Muscle layer of duodenum (tissue), 2 donors: ENCODE data around the gene TSPAN5.

Experiments used
- H3K27ac ChIP-seq: one replicate; pipeline ENCODE4 v1.7.0; 2013; ENCODE audit warnings: mild to moderate bottlenecking, low read length
- H3K27me3 ChIP-seq: one replicate; pipeline ENCODE4 v1.7.0; 2013; ENCODE audit warnings: low read depth, mild to moderate bottlenecking, control low read depth, low read length
- H3K36me3 ChIP-seq, 2 donors: one replicate each; pipeline ENCODE4 v1.7.0; 2013; ENCODE audit warnings: low read length in 2 of 2, control low read depth in 1 of 2, mild to moderate bottlenecking in 1 of 2; ENCODE audit not compliant: insufficient read depth in 2 of 2, control insufficient read depth in 1 of 2
- H3K4me1 ChIP-seq, 2 donors: one replicate each; pipeline ENCODE4 v1.7.0; 2013; ENCODE audit warnings: low read length in 2 of 2, mild to moderate bottlenecking in 2 of 2, control low read depth in 1 of 2, moderate library complexity in 1 of 2; ENCODE audit not compliant: insufficient read depth in 2 of 2, control insufficient read depth in 1 of 2
- H3K4me3 ChIP-seq, 2 donors: one replicate each; pipeline ENCODE4 v1.7.0; 2013; ENCODE audit warnings: low read length in 2 of 2, low read depth in 1 of 2, mild to moderate bottlenecking in 1 of 2
- H3K9me3 ChIP-seq, 2 donors: one replicate each; pipeline ENCODE4 v1.7.0; 2013; ENCODE audit warnings: low read length in 2 of 2, control low read depth in 1 of 2, mild to moderate bottlenecking in 1 of 2; ENCODE audit not compliant: control insufficient read depth in 1 of 2
- donor health status: healthy.

Gene TSPAN5

GRCh38 chr4:98671131-98671530 lies 12.7 kb upstream of the TSPAN5 start:
- Histone ChIP-seq H3K36me3 (no peaks in the 10 kb centered on the region), H3K4me1 (no peaks in the 10 kb centered on the region), H3K27me3 (no peaks in the 10 kb centered on the region), H3K4me3 (no peak overlapping the region), H3K27ac (no peak overlapping the region), H3K9me3 (no peaks in the 10 kb centered on the region)

GRCh38 chr4:98670186-98670585 lies 11.8 kb upstream of the TSPAN5 start:
- H3K27ac ChIP-seq, result no peak overlapping the region
- no peaks in the 10 kb centered on the region for H3K4me1 ChIP-seq
- H3K27me3 ChIP-seq, result no peaks in the 10 kb centered on the region

GRCh38 chr4:98669577-98669976 lies 11.2 kb upstream of the TSPAN5 start:
- Histone ChIP-seq H3K27me3 (no peaks in the 10 kb centered on the region), H3K9me3 (no peaks in the 10 kb centered on the region), H3K4me1 (no peaks in the 10 kb centered on the region), H3K27ac (no peak overlapping the region), H3K36me3 (no peaks in the 10 kb centered on the region), H3K4me3 (no peak overlapping the region)

More at GRCh38 chr4:98670186-98670585, 11.8 kb upstream of the TSPAN5 start:
- Histone ChIP-seq H3K36me3 (no peaks in the 10 kb centered on the region), H3K9me3 (no peaks in the 10 kb centered on the region), H3K4me3 (no peak overlapping the region)

- H3K4me1 ChIP-seq, result peaks cover 0 to 3% of the 10 kb centered on the region in 2 donors
- H3K27ac ChIP-seq, result no peak overlapping the region
- H3K9me3 ChIP-seq, result no peaks in the 10 kb centered on the region
- H3K4me3 ChIP-seq, result no peak overlapping the region
- no peaks in the 10 kb centered on the region for H3K27me3 ChIP-seq
- no peaks in the 10 kb centered on the region for H3K36me3 ChIP-seq
Measured at GRCh38 chr4:98664959-98665358, 6.5 kb upstream of the TSPAN5 start.

GRCh38 chr4:98663226-98664006 lies 5.0 kb upstream of the TSPAN5 start:
- Histone ChIP-seq H3K4me1 (peaks cover 5 to 16% of the 10 kb centered on the region in 2 donors), H3K27me3 (no peaks in the 10 kb centered on the region), H3K9me3 (no peaks in the 10 kb centered on the region), H3K4me3 (no peak overlapping the region), H3K36me3 (no peaks in the 10 kb centered on the region), H3K27ac (no peak overlapping the region)

GRCh38 chr4:98662626-98663225 lies 4.3 kb upstream of the TSPAN5 start:
- Histone ChIP-seq H3K36me3 (no peaks in the 10 kb centered on the region), H3K27ac (no peak overlapping the region), H3K4me1 (peaks cover 5 to 18% of the 10 kb centered on the region in 2 donors)

GRCh38 chr4:98662055-98662453 lies 3.6 kb upstream of the TSPAN5 start:
- Histone ChIP-seq H3K27me3 (no peaks in the 10 kb centered on the region), H3K4me3 (no peak overlapping the region), H3K36me3 (no peaks in the 10 kb centered on the region), H3K27ac (no peak overlapping the region), H3K9me3 (no peaks in the 10 kb centered on the region), H3K4me1 (peaks cover 5 to 25% of the 10 kb centered on the region in 2 donors)

More at GRCh38 chr4:98662626-98663225, 4.3 kb upstream of the TSPAN5 start:
- H3K9me3 ChIP-seq, result no peaks in the 10 kb centered on the region
- no peak overlapping the region for H3K4me3 ChIP-seq
- no peaks in the 10 kb centered on the region for H3K27me3 ChIP-seq

GRCh38 chr4:98661371-98662054 lies 3.1 kb upstream of the TSPAN5 start:
- Histone ChIP-seq H3K9me3 (no peaks in the 10 kb centered on the region), H3K27me3 (no peaks in the 10 kb centered on the region), H3K4me1 (peaks cover 5 to 30% of the 10 kb centered on the region in 2 donors), H3K36me3 (no peaks in the 10 kb centered on the region), H3K27ac (no peak overlapping the region), H3K4me3 (no peak overlapping the region)

GRCh38 chr4:98659741-98660462 lies 1.5 kb upstream of the TSPAN5 start:
- Histone ChIP-seq H3K9me3 (no peaks in the 10 kb centered on the region), H3K27ac (no peak overlapping the region), H3K4me1 (peaks cover 5 to 32% of the 10 kb centered on the region in 2 donors), H3K4me3 (no peak overlapping the region), H3K27me3 (no peaks in the 10 kb centered on the region), H3K36me3 (no peaks in the 10 kb centered on the region)

GRCh38 chr4:98659106-98659592 lies 738 bp upstream of the TSPAN5 start:
- Histone ChIP-seq H3K4me3 (peak overlapping the region; percentile 61 to 92), H3K9me3 (no peaks in the 10 kb centered on the region), H3K36me3 (peaks cover 0 to 2% of the 10 kb centered on the region in 2 donors), H3K4me1 (peaks cover 5 to 32% of the 10 kb centered on the region in 2 donors), H3K27me3 (no peaks in the 10 kb centered on the region), H3K27ac (no peak overlapping the region)
